ENCODE measurements around the gene MKNK1. TPM values are rescaled to one million over a fixed set of nuclear protein-coding genes. Genes with fewer than 3 reads are reported as not detected.

Gene MKNK1
- total and polyA plus RNA-seq, 2 of the 4 experiments (the other 2 are of a cell fraction): 14.3 to 35.2 TPM

GRCh38 chr1:46639547-46639946, 35.5 kb upstream of the MKNK1 start:
- no peak overlapping the region for H3K4me2 ChIP-seq (ENCODE audit: low read depth, low read length)
- no peak for DNase-seq
- no peak overlapping the region for H3K9ac ChIP-seq (ENCODE audit: low read depth, low read length)
- H3K23ac ChIP-seq (ENCODE audit: low read depth, low read length): no peak overlapping the region
- TF ChIP-seq USF2 (IDR thresholded peaks at IDR 0.05; ENCODE audit: low read depth, low read length): no peak
- TF ChIP-seq, protein P1, sequence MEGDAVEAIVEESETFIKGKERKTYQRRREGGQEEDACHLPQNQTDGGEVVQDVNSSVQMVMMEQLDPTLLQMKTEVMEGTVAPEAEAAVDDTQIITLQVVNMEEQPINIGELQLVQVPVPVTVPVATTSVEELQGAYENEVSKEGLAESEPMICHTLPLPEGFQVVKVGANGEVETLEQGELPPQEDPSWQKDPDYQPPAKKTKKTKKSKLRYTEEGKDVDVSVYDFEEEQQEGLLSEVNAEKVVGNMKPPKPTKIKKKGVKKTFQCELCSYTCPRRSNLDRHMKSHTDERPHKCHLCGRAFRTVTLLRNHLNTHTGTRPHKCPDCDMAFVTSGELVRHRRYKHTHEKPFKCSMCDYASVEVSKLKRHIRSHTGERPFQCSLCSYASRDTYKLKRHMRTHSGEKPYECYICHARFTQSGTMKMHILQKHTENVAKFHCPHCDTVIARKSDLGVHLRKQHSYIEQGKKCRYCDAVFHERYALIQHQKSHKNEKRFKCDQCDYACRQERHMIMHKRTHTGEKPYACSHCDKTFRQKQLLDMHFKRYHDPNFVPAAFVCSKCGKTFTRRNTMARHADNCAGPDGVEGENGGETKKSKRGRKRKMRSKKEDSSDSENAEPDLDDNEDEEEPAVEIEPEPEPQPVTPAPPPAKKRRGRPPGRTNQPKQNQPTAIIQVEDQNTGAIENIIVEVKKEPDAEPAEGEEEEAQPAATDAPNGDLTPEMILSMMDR (conservative IDR thresholded peaks at IDR 0.05; ENCODE audit: low read depth, low read length): no peak
- no peak for TF ChIP-seq POLR2A (IDR thresholded peaks at IDR 0.05; ENCODE audit: low read depth, low read length)
- TF ChIP-seq NFE2L2 (IDR thresholded peaks at IDR 0.05; ENCODE audit: low read depth, low read length): no peak
- TF ChIP-seq RAD21 (IDR thresholded peaks at IDR 0.05; ENCODE audit: low read length): no peak
- TF ChIP-seq RFX5 (IDR thresholded peaks at IDR 0.05; ENCODE audit: low read depth, low read length): no peak
- TF ChIP-seq SMC3 (IDR thresholded peaks at IDR 0.05; ENCODE audit: low read depth, low read length): no peak
- TF ChIP-seq ELK1 (IDR thresholded peaks at IDR 0.05; ENCODE audit: borderline replicate concordance, low read depth, low read length): no peak
- TF ChIP-seq CHD1 (IDR thresholded peaks at IDR 0.05; ENCODE audit: low read depth, low read length): no peak
- no peak for TF ChIP-seq MAFK (IDR thresholded peaks at IDR 0.05; ENCODE audit: low read depth, low read length)
- no peak for TF ChIP-seq RCOR1 (IDR thresholded peaks at IDR 0.05; ENCODE audit: insufficient replicate concordance, low read length)
- TF ChIP-seq FOS (IDR thresholded peaks at IDR 0.05; ENCODE audit: low read depth, low read length): no peak
- TF ChIP-seq MXI1 (IDR thresholded peaks at IDR 0.05; ENCODE audit: borderline replicate concordance, low read depth, low read length): no peak
- no peak for TF ChIP-seq BHLHE40 (IDR thresholded peaks at IDR 0.05; ENCODE audit: low read depth, low read length)
- TF ChIP-seq CEBPB (IDR thresholded peaks at IDR 0.05; ENCODE audit: low read depth, low read length): no peak
- no peak for TF ChIP-seq MAZ (IDR thresholded peaks at IDR 0.05; ENCODE audit: borderline replicate concordance, low read depth, low read length)
- 0 out of 2 replicates have a peak, but pooled peaks cover 3% of the 10 kb centered on the region for H4K20me1 ChIP-seq (ENCODE audit: insufficient read depth, low read length)
- H2AK5ac ChIP-seq (ENCODE audit: low read depth, low read length): no peak overlapping the region
- H3K79me1 ChIP-seq (ENCODE audit: low read depth in 1 of 2, low read length in 2 of 2): no peaks in the 10 kb centered on the region
- H4K91ac ChIP-seq (ENCODE audit: insufficient read depth, low read depth, low read length): no peak overlapping the region
- no peak for ATAC-seq (ENCODE audit: low read depth)
- dilution Hi-C loops (cut with HindIII; ENCODE audit: low sequenced_read_pairs, unreplicated experiment): no loop called here
- ChIA-PET POLR2A (ENCODE audit: unreplicated experiment) (no interaction called here), CTCF (interaction anchor here (0.6 kb wide), 1 partner anchor 63 kb away, joined by 3 read pairs; no protein-coding TSS in a partner anchor)
- H3K27me3 ChIP-seq (ENCODE audit: control insufficient read depth, insufficient read depth, low read length): no peaks in the 10 kb centered on the region
- H2BK120ac ChIP-seq (ENCODE audit: low read depth, low read length): no peak overlapping the region
- H4K8ac ChIP-seq (ENCODE audit: low read depth in 2 of 2, low read length in 2 of 2): no peak overlapping the region
- no peak overlapping the region for H2BK15ac ChIP-seq (ENCODE audit: low read depth, low read length)
- no peak overlapping the region for H3K56ac ChIP-seq (ENCODE audit: extremely low read depth, insufficient read depth, low read length)
- no peak overlapping the region for H2BK20ac ChIP-seq (ENCODE audit: low read depth, low read length)
- peaks cover 12% of the 10 kb centered on the region for H3K36me3 ChIP-seq (ENCODE audit: control insufficient read depth, insufficient read depth, low read length)
- H3K4me3 ChIP-seq (ENCODE audit: insufficient read depth, low read depth, low read length): no peak overlapping the region
- H2AK9ac ChIP-seq (replicated peaks; ENCODE audit: low read depth, low read length, poor library complexity): no peak overlapping the region
- H3K27ac ChIP-seq (ENCODE audit: insufficient read depth, low read length): no peak overlapping the region
- H2BK5ac ChIP-seq (ENCODE audit: low read depth, low read length, poor library complexity, severe bottlenecking): no peak overlapping the region
- no peaks in the 10 kb centered on the region for H3K9me3 ChIP-seq (ENCODE audit: control insufficient read depth, insufficient read depth, low read length)
- H3K4ac ChIP-seq (ENCODE audit: low read depth, low read length): no peak overlapping the region
- no peak overlapping the region for H3K14ac ChIP-seq (replicated peaks; ENCODE audit: low read depth, low read length)
- no peak overlapping the region for H4K5ac ChIP-seq (ENCODE audit: low read depth, low read length)
- 0 out of 2 replicates have a peak, but pooled peaks cover 2% of the 10 kb centered on the region for H3K4me1 ChIP-seq (ENCODE audit: control insufficient read depth, insufficient read depth, low read length)
- WGBS, 2 experiments (ENCODE audit: extremely low coverage in 2 of 2, insufficient read length in 1 of 2): no CpG with 5 or more reads among the region's 1 CpG
- intact Hi-C loops (cut with micrococcal nuclease): no loop called here
- no TSS peak for BruUV-seq (replicated peaks)
- no peak overlapping the region for H2AFZ ChIP-seq (replicated peaks; ENCODE audit: low read length, poor library complexity)
- H3K9me1 ChIP-seq (ENCODE audit: insufficient read depth, low read length): peaks cover 3% of the 10 kb centered on the region; the same call in 1 of the 2 replicates
- in situ Hi-C loops (cut with MboI; ENCODE audit: low sequenced_read_pairs): no loop called here
- H3K18ac ChIP-seq (ENCODE audit: low read depth, low read length): no peak overlapping the region

Measured in IMR-90 (cell line).